GM12874 (cell line): Measurements from ENCODE around the gene TLCD1.

Source experiments
- CTCF ChIP-seq: IDR thresholded peaks from 2 replicates; pipeline ENCODE4 v1.5.1; 2011; ENCODE audit warnings: low read depth, mild to moderate bottlenecking, control low read depth, low read length, moderate library complexity; ENCODE audit not compliant: insufficient read depth

TLCD1 gene

GRCh38 chr17:28738680-28739384, 12.8 kb upstream of the TLCD1 start:
- no peak for TF ChIP-seq CTCF

- no peak for TF ChIP-seq CTCF
These were observed 12.0 kb upstream of the TLCD1 start for GRCh38 chr17:28737770-28738679.

GRCh38 chr17:28737316-28737715, 11.3 kb upstream of the TLCD1 start:
- TF ChIP-seq CTCF: no peak

GRCh38 chr17:28735242-28735722, 9.2 kb upstream of the TLCD1 start:
- TF ChIP-seq CTCF: no peak

GRCh38 chr17:28734712-28735241, 8.7 kb upstream of the TLCD1 start:
- no peak for TF ChIP-seq CTCF

- no peak for TF ChIP-seq CTCF
These were observed 7.3 kb upstream of the TLCD1 start for GRCh38 chr17:28733346-28733745.

- TF ChIP-seq CTCF: no peak
These were observed 3.9 kb upstream of the TLCD1 start for GRCh38 chr17:28729950-28730330.
